Smooth muscle cell (in vitro differentiated cells): ENCODE measurements around the gene MACC1. TPM values are rescaled to one million over a fixed set of nuclear protein-coding genes. Genes with fewer than 3 reads are reported as not detected.

Experiments used
- DNase-seq: peaks from one replicate; lab custom pipeline; 2025; ENCODE audit not compliant: unreplicated experiment; lab: John Stamatoyannopoulos, UW
- H2AFZ ChIP-seq: fragments of 200-600 bp; sonication (generic); 2 replicates; pipeline ENCODE4 v1.6.0; 2016; ENCODE audit warnings: antibody characterized with exemption, low read depth, mild to moderate bottlenecking
- H3F3A ChIP-seq: fragments of 200-600 bp; sonication (generic); 2 replicates; pipeline ENCODE4 v1.6.0; 2017; ENCODE audit warnings: antibody characterized with exemption, low read depth
- H3K27ac ChIP-seq: fragments of 200-600 bp; sonication (generic); 2 replicates; pipeline ENCODE4 v1.5.1; 2016; ENCODE audit warnings: low read depth, mild to moderate bottlenecking
- H3K27me3 ChIP-seq: fragments of 200-600 bp; sonication (generic); 2 replicates; pipeline ENCODE4 v1.6.1; 2016; ENCODE audit warnings: low read depth, mild to moderate bottlenecking
- H3K36me3 ChIP-seq: fragments of 200-600 bp; sonication (generic); 2 replicates; pipeline ENCODE4 v1.5.1; 2016; ENCODE audit warnings: low read depth
- H3K4me1 ChIP-seq: fragments of 200-600 bp; sonication (generic); 2 replicates; pipeline ENCODE4 v1.5.1; 2016; ENCODE audit warnings: low read depth
- H3K4me2 ChIP-seq: fragments of 200-600 bp; sonication (generic); 2 replicates; pipeline ENCODE4 v1.6.0; 2016; ENCODE audit warnings: mild to moderate bottlenecking
- H3K4me3 ChIP-seq: fragments of 200-600 bp; sonication (generic); 2 replicates; pipeline ENCODE4 v1.5.1; 2016; ENCODE audit warnings: mild to moderate bottlenecking
- H3K79me2 ChIP-seq: fragments of 200-600 bp; sonication (generic); 2 replicates; pipeline ENCODE4 v1.6.0; 2016; ENCODE audit warnings: low read depth, mild to moderate bottlenecking
- H3K9ac ChIP-seq: fragments of 200-600 bp; sonication (generic); 2 replicates; pipeline ENCODE4 v1.6.0; 2016; ENCODE audit warnings: low read depth
- H3K9me3 ChIP-seq: fragments of 200-600 bp; sonication (generic); replicated peaks from 2 replicates; pipeline ENCODE4 v1.5.1; 2016; ENCODE audit warnings: low read depth
- H4K20me1 ChIP-seq: fragments of 200-600 bp; sonication (generic); 2 replicates; pipeline ENCODE4 v1.6.0; 2016; ENCODE audit warnings: low read depth
- WGBS: methylation state at CpG from one replicate; pipeline ENCODE4 v1.1.7; 2016; ENCODE audit warnings: low lambda C conversion rate; 5-methylcytosine and 5-hydroxymethylcytosine counted together
- polyA plus RNA-seq: library from polyadenylated mRNA; unstranded; fragments of >200 nt; fragmentation: Nextera tagmentation; extraction: Ambion mirVana; gene quantifications from 2 replicates; pipeline ENCODE4 v1.2.1, GENCODE V29; 2016
- total RNA-seq: library from RNA; depleted of rRNA; stranded (reverse); fragments of >200 nt; gene quantifications from 2 replicates; pipeline ENCODE4 v1.2.3, GENCODE V29; 2014
- TF ChIP-seq, protein P1 (sequence below): fragments of 200-600 bp; sonication (generic); IDR thresholded peaks from 2 replicates; pipeline ENCODE4 v1.5.1; 2017; ENCODE audit warnings: borderline replicate concordance, mild to moderate bottlenecking, antibody characterized with exemption; ENCODE audit not compliant: insufficient read depth, poor library complexity, severe bottlenecking

MACC1 gene
- total and polyA plus RNA-seq, 2 experiments from 2014 or later: 1.3 TPM; not detected in 1

DNA sequence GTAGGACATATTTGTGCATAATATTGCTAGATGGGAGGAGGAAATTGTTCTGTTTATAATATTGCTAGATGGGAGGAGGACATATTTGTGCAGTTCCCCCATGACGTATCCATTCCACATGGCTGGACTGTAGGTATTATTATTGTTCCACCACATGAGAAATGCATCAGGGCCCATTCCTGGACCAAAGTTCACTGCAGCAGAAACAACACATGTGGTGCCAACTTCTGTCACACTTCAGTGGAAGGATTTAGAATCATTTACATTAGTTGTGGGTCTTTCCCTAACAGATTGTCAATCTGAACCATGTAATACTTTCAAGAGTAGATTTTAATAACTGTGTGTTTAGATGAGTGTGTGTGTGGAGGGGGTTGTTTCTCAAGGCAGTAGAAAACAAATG lies 32.7 kb upstream of the MACC1 start:
- Histone ChIP-seq H3K9ac (no peak overlapping the region), H3K9me3 (no peaks in the 10 kb centered on the region), H3K4me3 (no peak overlapping the region), H2AFZ (no peak overlapping the region), H3F3A (no peaks in the 10 kb centered on the region), H3K27me3 (peaks cover 3% of the 10 kb centered on the region), H3K79me2 (no peaks in the 10 kb centered on the region), H3K27ac (no peak overlapping the region), H4K20me1 (no peaks in the 10 kb centered on the region), H3K4me2 (no peak overlapping the region), H3K4me1 (no peaks in the 10 kb centered on the region), H3K36me3 (no peaks in the 10 kb centered on the region)
- no peak for DNase-seq
- TF ChIP-seq, protein P1, sequence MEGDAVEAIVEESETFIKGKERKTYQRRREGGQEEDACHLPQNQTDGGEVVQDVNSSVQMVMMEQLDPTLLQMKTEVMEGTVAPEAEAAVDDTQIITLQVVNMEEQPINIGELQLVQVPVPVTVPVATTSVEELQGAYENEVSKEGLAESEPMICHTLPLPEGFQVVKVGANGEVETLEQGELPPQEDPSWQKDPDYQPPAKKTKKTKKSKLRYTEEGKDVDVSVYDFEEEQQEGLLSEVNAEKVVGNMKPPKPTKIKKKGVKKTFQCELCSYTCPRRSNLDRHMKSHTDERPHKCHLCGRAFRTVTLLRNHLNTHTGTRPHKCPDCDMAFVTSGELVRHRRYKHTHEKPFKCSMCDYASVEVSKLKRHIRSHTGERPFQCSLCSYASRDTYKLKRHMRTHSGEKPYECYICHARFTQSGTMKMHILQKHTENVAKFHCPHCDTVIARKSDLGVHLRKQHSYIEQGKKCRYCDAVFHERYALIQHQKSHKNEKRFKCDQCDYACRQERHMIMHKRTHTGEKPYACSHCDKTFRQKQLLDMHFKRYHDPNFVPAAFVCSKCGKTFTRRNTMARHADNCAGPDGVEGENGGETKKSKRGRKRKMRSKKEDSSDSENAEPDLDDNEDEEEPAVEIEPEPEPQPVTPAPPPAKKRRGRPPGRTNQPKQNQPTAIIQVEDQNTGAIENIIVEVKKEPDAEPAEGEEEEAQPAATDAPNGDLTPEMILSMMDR: no peak
- WGBS: 94% methylated on average over 1 of the region's 1 CpG

DNA sequence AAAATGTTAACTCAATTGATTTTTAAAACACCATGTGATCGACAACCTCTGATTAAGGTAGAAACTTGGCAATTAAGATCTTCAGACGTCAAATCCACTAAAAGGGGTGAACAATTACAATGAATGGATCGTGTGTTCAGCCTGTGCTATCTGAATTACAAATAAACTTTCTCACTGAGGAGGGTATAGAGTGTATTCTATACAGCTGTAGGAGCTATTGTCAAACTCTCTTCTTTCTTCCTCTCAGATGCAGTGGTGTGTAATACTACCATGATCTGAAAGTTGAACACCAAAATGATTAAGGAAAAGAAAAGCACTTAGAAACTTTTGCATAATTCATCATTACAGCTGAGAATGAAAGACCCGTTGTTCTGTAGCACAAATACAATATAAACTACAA lies 32.2 kb upstream of the MACC1 start:
- no peak overlapping the region for H3K9ac ChIP-seq
- no peaks in the 10 kb centered on the region for H4K20me1 ChIP-seq
- H3F3A ChIP-seq: no peaks in the 10 kb centered on the region
- no peaks in the 10 kb centered on the region for H3K9me3 ChIP-seq
- WGBS: 94% methylated on average over 4 of the region's 4 CpGs
- H3K27me3 ChIP-seq: peaks cover 3% of the 10 kb centered on the region
- no peaks in the 10 kb centered on the region for H3K36me3 ChIP-seq
- H3K4me1 ChIP-seq: no peaks in the 10 kb centered on the region
- no peaks in the 10 kb centered on the region for H3K79me2 ChIP-seq
- H3K4me2 ChIP-seq: no peak overlapping the region
- H3K27ac ChIP-seq: no peak overlapping the region
- DNase-seq: no peak
- H3K4me3 ChIP-seq: no peak overlapping the region
- TF ChIP-seq, protein P1: no peak
- no peak overlapping the region for H2AFZ ChIP-seq

DNA sequence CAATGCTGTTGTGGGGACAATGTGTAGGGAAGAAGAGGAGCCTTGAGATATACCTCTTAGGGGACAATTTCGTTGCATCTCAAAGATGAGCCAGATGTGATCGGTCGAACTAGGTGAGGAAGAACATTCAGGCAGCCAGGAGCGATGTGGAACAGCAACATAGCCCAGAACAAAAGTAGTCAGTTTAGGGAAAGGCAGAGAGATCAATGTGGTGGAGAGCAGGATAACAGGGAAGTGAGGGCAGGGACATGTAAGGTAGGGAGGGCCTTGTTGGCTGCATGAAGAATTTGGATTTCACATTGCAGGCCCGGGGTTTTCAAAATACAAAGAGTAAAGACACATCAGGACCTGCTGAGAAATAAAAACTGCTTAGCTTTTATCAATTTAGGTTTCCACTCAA lies 29.1 kb upstream of the MACC1 start:
- no peaks in the 10 kb centered on the region for H3K36me3 ChIP-seq
- H3K27me3 ChIP-seq: peaks cover 3% of the 10 kb centered on the region
- no peak overlapping the region for H3K27ac ChIP-seq
- TF ChIP-seq, protein P1: no peak
- no peaks in the 10 kb centered on the region for H3K9me3 ChIP-seq
- H3F3A ChIP-seq: no peaks in the 10 kb centered on the region
- no peak overlapping the region for H2AFZ ChIP-seq
- no peak overlapping the region for H3K4me2 ChIP-seq
- H3K4me3 ChIP-seq: no peak overlapping the region
- 91% methylated on average over 5 of the region's 5 CpGs for WGBS
- H3K4me1 ChIP-seq: peaks cover 3% of the 10 kb centered on the region
- H4K20me1 ChIP-seq: no peaks in the 10 kb centered on the region
- H3K79me2 ChIP-seq: no peaks in the 10 kb centered on the region
- no peak overlapping the region for H3K9ac ChIP-seq
- no peak for DNase-seq

DNA sequence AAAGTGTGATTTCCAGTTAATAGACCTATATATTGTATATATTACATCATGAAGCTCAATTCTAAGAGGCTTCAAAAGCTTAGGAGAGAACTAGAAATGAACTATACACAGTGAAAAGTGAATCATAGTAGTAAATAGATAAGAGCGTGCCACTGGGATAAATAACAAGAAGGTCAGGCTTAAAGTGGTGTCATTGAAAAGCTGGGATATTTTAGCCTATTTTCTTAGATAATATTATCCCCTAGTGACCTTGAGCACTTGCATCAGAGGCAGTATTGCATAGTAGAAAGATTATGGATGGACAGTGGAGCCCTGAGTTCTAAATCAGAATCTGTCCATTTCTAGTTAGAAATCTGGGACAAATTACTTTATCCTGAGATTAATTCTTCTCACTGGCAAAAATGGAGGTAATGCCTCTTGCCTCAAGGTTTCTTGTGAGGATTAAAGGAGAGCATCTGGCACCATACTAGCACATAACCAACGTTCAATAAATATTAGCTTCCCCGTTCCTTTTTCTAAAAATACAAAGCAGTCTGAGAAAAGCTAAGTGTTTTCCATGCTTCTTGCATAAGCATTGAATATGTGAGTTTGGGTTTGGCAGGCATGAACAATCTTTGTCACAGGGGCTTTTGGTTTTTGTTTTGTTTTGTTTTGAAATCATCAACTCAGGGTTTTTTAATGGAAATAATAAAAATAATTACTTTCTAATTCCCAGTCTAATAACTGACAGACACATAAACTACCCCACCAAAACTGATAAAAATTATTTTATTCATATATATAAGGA lies 27.3 kb upstream of the MACC1 start:
- no peak overlapping the region for H3K9ac ChIP-seq
- H3K9me3 ChIP-seq: no peaks in the 10 kb centered on the region
- H3K36me3 ChIP-seq: no peaks in the 10 kb centered on the region
- H3K4me3 ChIP-seq: no peak overlapping the region
- no peaks in the 10 kb centered on the region for H3K79me2 ChIP-seq
- no peak overlapping the region for H2AFZ ChIP-seq
- peaks cover 3% of the 10 kb centered on the region for H3K27me3 ChIP-seq
- H3K27ac ChIP-seq: no peak overlapping the region
- H4K20me1 ChIP-seq: no peaks in the 10 kb centered on the region
- DNase-seq: no peak
- TF ChIP-seq, protein P1: no peak
- no peaks in the 10 kb centered on the region for H3F3A ChIP-seq
- 48% methylated on average over 3 of the region's 3 CpGs for WGBS
- no peak overlapping the region for H3K4me2 ChIP-seq
- peaks cover 3% of the 10 kb centered on the region for H3K4me1 ChIP-seq
